Heart left ventricle (tissue), 13 donors: ENCODE measurements around the gene XPO1.

ENCODE experiments used
- CTCF ChIP-seq, 12 donors: fragments of 200-600 bp; sonication (generic) in 4 of 12; IDR thresholded peaks; one replicate each; pipeline versions ENCODE4 v1.5.0 to v1.8.0; 2018 to 2022; ENCODE audit warnings: antibody characterized with exemption in 12 of 12, mild to moderate bottlenecking in 5 of 12
- POLR2A ChIP-seq, 2 donors: fragments of 450-650 bp; IDR thresholded peaks; one replicate each; pipeline ENCODE4 v1.6.1; 2017; ENCODE audit warnings: antibody characterized with exemption in 2 of 2, mild to moderate bottlenecking in 2 of 2, moderate library complexity in 2 of 2
- donor health status: ischemic (EF 13 %, LVEDD 7.1; RV severe dilation, severe dysfunction).
- donor health status: DM: no; HTN: yes; CAD: no.
- donor health status: DM: no; HTN: no; CAD: no.
- donor health status: ischemic (EF 25% LVEDD 6.9; RV normal size, moderate dysfunction).
- donor health status: ischemic (EF 25% LVEDD 5.7; RV mildly dilated, moderate dysfunction).
- donor health status: ischemic (EF 35%, LVEDD 5.7; RV mildly dilated, moderate dysfunction).
- donor health status: nonischemic (EF 11% LVEDD 7.7; RV severe dilation, severe dysfunction).
- donor health status: DM: yes; HTN: yes; CAD: no.
- donor health status: PGD.
- donor health status: ischemic (EF 29% LVEDD 5.4; RV normal size, mild dysfunction).
- donor health status: nonischemic (EF 23%, LVEDD 6.1; RV moderate dilation, normal function).

GRCh38 chr2:61510674-61511671 is 27.2 kb downstream of the XPO1 start:
- no peak for TF ChIP-seq CTCF (IDR thresholded peaks at IDR 0.05)
- TF ChIP-seq POLR2A (IDR thresholded peaks at IDR 0.05) = no peak
